B cell (primary cell): ENCODE data around the gene EXOC3L1. TPM values are rescaled to one million over a fixed set of nuclear protein-coding genes. Genes with fewer than 3 reads are reported as not detected.

ENCODE experiments used
- ATAC-seq: fragments of 200-7000 bp; cut with Tn5 transposase; one replicate; pipeline ENCODE4 v1.10.0; 2021; ENCODE audit warnings: low read depth, mild to moderate bottlenecking, moderate number of reproducible peaks, moderate library complexity
- CTCF ChIA-PET: fragments of 350-600 bp; sonication (Branson Sonifier 250); formaldehyde crosslinking; loops from one replicate; lab custom pipeline; 2021; ENCODE audit warnings: antibody characterized with exemption, inconsistent platforms; lab: Charles Lee
- POLR2A ChIA-PET: fragments of 350-600 bp; sonication (Branson Sonifier 250); formaldehyde crosslinking; loops from one replicate; lab custom pipeline; 2021; ENCODE audit warnings: antibody characterized with exemption; lab: Charles Lee
- DNase-seq: peaks from one replicate; pipeline ENCODE4 v3.0.0; 2013
- H2AFZ ChIP-seq: 2 replicates; pipeline ENCODE4 v1.6.1; 2012; ENCODE audit warnings: mild to moderate bottlenecking, low read depth, low read length; ENCODE audit not compliant: insufficient read depth, poor library complexity, severe bottlenecking
- H3K27ac ChIP-seq, 2 donors: 1 replicate in 1 of 2; 2 replicates in 1 of 2; pipeline ENCODE4 v1.5.1; 2012 to 2013; ENCODE audit warnings: low read length in 2 of 2, mild to moderate bottlenecking in 2 of 2, moderate library complexity in 1 of 2
- H3K27me3 ChIP-seq, 4 experiments: fragments of 200-600 bp in 1 of 4; sonication (generic) in 1 of 4; replicated peaks in 1 of 4; 1 replicate in 2 of 4; 2 replicates in 2 of 4; pipeline versions ENCODE4 v1.6.1 to v1.7.0; 2013 to 2016; ENCODE audit warnings: low read length in 3 of 4, mild to moderate bottlenecking in 2 of 4, mixed read lengths in 1 of 4, moderate library complexity in 1 of 4; ENCODE audit not compliant: insufficient read depth in 4 of 4, control insufficient read depth in 3 of 4; ENCODE audit errors: control extremely low read depth in 1 of 4
- H3K36me3 ChIP-seq, 2 experiments: replicated peaks in 1 of 2; 1 replicate in 1 of 2; 2 replicates in 1 of 2; pipeline versions ENCODE4 v1.6.1 to v1.7.1; 2013; ENCODE audit warnings: low read length in 1 of 2; ENCODE audit not compliant: insufficient read depth in 2 of 2, control insufficient read depth in 1 of 2; ENCODE audit errors: control extremely low read depth in 1 of 2, extremely low read depth in 1 of 2
- H3K4me1 ChIP-seq, 2 donors: fragments of 200-600 bp in 1 of 2; sonication (generic) in 1 of 2; 1 replicate in 1 of 2; 2 replicates in 1 of 2; pipeline versions ENCODE4 v1.5.1 to v1.6.1; 2013 to 2017; ENCODE audit warnings: low read length in 2 of 2; ENCODE audit not compliant: control insufficient read depth in 2 of 2, insufficient read depth in 2 of 2
- H3K4me2 ChIP-seq: replicated peaks from 2 replicates; pipeline ENCODE3; 2012; ENCODE audit warnings: mild to moderate bottlenecking, low read depth, low read length; ENCODE audit not compliant: poor library complexity, severe bottlenecking
- H3K4me3 ChIP-seq, 5 experiments: fragments of 200-600 bp in 1 of 5; sonication (generic) in 1 of 5; 1 replicate in 3 of 5; 2 replicates in 2 of 5; pipeline versions ENCODE4 v1.5.1 to v1.7.0; 2011 to 2016; ENCODE audit warnings: low read length in 4 of 5, mild to moderate bottlenecking in 4 of 5, low read depth in 2 of 5, control low read depth in 1 of 5, moderate library complexity in 1 of 5; ENCODE audit not compliant: insufficient read depth in 1 of 5; ENCODE audit errors: control extremely low read depth in 1 of 5, extremely low read depth in 1 of 5
- H3K79me2 ChIP-seq: fragments of 200-600 bp; sonication (generic); one replicate; pipeline ENCODE4 v1.6.0; 2016; ENCODE audit warnings: low read length; ENCODE audit not compliant: control insufficient read depth, insufficient read depth
- H3K9ac ChIP-seq: fragments of 200-600 bp; sonication (generic); 2 replicates; pipeline ENCODE4 v1.6.1; 2017; ENCODE audit warnings: mild to moderate bottlenecking, low read length, moderate library complexity
- H3K9me3 ChIP-seq, 3 donors: one replicate each; pipeline versions ENCODE4 v1.6.1 to v1.7.1; 2013; ENCODE audit warnings: low read length in 2 of 3; ENCODE audit not compliant: control insufficient read depth in 2 of 3, insufficient read depth in 1 of 3; ENCODE audit errors: control extremely low read depth in 1 of 3
- H4K20me1 ChIP-seq: 2 replicates; pipeline ENCODE4 v1.6.0; 2012; ENCODE audit warnings: mild to moderate bottlenecking, low read length; ENCODE audit not compliant: insufficient read depth, control insufficient read depth, poor library complexity, severe bottlenecking
- H3K27ac Mint-ChIP-seq: one replicate; pipeline ENCODE4 v1.8.0; 2021; ENCODE audit warnings: mixed read lengths
- H3K27me3 Mint-ChIP-seq: one replicate; pipeline ENCODE4 v1.8.0; 2021; ENCODE audit warnings: mixed read lengths
- H3K4me1 Mint-ChIP-seq: one replicate; pipeline ENCODE4 v1.8.0; 2021; ENCODE audit warnings: mixed read lengths
- H3K4me3 Mint-ChIP-seq: one replicate; pipeline ENCODE4 v1.8.0; 2021; ENCODE audit warnings: mixed read lengths
- H3K9me3 Mint-ChIP-seq: one replicate; pipeline ENCODE4 v1.8.0; 2022; ENCODE audit warnings: mixed read lengths; ENCODE audit not compliant: insufficient read depth
- CTCF ChIP-seq: fragments of 200-600 bp; IDR thresholded peaks from one replicate; pipeline ENCODE4 v1.8.0; 2022; ENCODE audit warnings: antibody characterized with exemption, mild to moderate bottlenecking
- EZH2 ChIP-seq: IDR thresholded peaks from 2 replicates; pipeline ENCODE4 v1.6.1; 2012; ENCODE audit warnings: borderline replicate concordance, low read depth, mild to moderate bottlenecking, moderate library complexity, low read length; ENCODE audit not compliant: insufficient read depth, poor library complexity, severe bottlenecking
- WGBS: methylation state at CpG from one replicate; pipeline ENCODE4 v1.1.5; 2013; ENCODE audit warnings: missing lambda C conversion rate; ENCODE audit not compliant: insufficient coverage; 5-methylcytosine and 5-hydroxymethylcytosine counted together
- intact Hi-C: fragments of 100-400 bp; cut with micrococcal nuclease; formaldehyde crosslinking; loops from one replicate; pipeline ENCODE4 v1.10.0; 2022
- polyA plus RNA-seq: library from polyadenylated mRNA; depleted of rRNA; stranded (reverse); fragments of >200 nt; gene quantifications from 2 replicates; pipeline ENCODE4 v1.2.3, GENCODE V29; 2012
- total RNA-seq, 2 donors: library from RNA; stranded (reverse); fragments of 120-200 nt in 1 of 2; gene quantifications; 1 replicate in 1 of 2; 2 replicates in 1 of 2; pipeline versions ENCODE4 v1.2.3 to v1.2.4, GENCODE V29; 2013 to 2022

The EXOC3L1 gene
- total and polyA plus RNA-seq, 2 donors (not counting 1 experiment from before 2014, with no cell fraction given), result not detected

DNA sequence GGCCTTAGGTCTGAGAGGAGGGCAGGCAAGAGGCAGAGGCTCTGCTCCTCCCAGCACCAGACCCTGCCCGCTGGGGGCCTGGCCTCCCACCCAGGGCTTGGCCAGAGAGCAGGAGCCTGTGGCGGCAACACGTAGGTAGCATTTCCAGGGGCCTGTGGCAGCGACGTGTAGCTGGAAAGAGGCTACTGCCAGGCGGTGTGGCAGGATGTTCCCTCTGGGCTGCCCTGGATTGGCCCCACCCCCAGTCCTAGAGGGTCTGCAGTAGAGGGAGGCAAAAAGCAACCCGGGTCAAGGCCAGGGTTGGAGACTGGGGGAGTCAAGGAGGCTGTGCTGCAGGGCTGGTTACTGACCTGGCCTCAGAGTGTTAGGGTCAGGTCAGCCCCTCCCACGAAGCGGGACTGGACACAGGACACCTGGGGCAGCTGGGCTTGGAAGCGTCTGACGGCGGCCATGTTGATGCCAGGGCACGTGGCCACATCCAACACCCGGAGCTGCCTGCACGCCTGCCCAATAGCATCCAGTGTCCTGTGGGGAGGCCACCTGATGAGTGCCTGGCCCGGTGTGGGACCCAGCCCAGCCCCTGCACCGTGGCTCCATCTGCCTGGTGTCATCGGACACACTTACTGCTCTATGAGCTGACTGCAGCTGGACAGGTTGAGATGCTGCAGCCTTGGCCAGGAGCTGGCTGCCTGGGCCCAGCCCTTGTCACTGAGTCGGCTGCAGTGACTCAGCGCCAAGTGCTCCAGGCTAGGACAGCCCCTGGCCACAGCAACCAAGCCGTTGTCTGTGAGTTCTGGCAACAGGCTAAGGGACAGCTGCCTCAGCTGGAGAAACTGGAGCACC is 17.5 kb upstream of the EXOC3L1 start:
- H2AFZ ChIP-seq, result no peak overlapping the region
- H3K4me1 Mint-ChIP-seq, result no peaks in the 10 kb centered on the region
- H3K36me3 ChIP-seq, result peaks cover 0 to 11% of the 10 kb centered on the region in 2 experiments
- H3K79me2 ChIP-seq, result no peaks in the 10 kb centered on the region
- ChIA-PET POLR2A (no interaction called here), CTCF (interaction anchor here (1.2 kb wide), 1 partner anchor 10 kb away, joined by 3 read pairs; no protein-coding TSS in a partner anchor)
- no peaks in the 10 kb centered on the region for H3K9me3 ChIP-seq
- DNase-seq (no peak), ATAC-seq (no peak)
- no peaks in the 10 kb centered on the region for H3K27me3 Mint-ChIP-seq
- H3K4me3 ChIP-seq, result no peak overlapping the region
- no peak overlapping the region for H3K27ac Mint-ChIP-seq
- H4K20me1 ChIP-seq, result no peaks in the 10 kb centered on the region
- TF ChIP-seq CTCF (no peak), EZH2 (no peak)
- H3K27ac ChIP-seq, result no peak overlapping the region
- WGBS, result 95% methylated on average over 21 of the region's 21 CpGs
- H3K4me3 Mint-ChIP-seq, result no peak overlapping the region
- intact Hi-C loops, result no loop called here
- no peaks in the 10 kb centered on the region for H3K4me1 ChIP-seq
- H3K9me3 Mint-ChIP-seq, result no peaks in the 10 kb centered on the region
- no peaks in the 10 kb centered on the region for H3K27me3 ChIP-seq
- no peak overlapping the region for H3K9ac ChIP-seq
- H3K4me2 ChIP-seq, result no peak overlapping the region

GRCh38 chr16:67206838-67207248 is 16.9 kb upstream of the EXOC3L1 start:
- CTCF ChIA-PET, result no interaction called here
- no peak overlapping the region for H3K27ac Mint-ChIP-seq

More at GRCh38 chr16:67206838-67207248, 16.9 kb upstream of the EXOC3L1 start:
- no peaks in the 10 kb centered on the region for H3K27me3 Mint-ChIP-seq
- no peak for DNase-seq
- H4K20me1 ChIP-seq, result no peaks in the 10 kb centered on the region
- intact Hi-C loops, result no loop called here
- no peak overlapping the region for H3K4me3 Mint-ChIP-seq
- no peak overlapping the region for H3K27ac ChIP-seq
- H3K9me3 ChIP-seq, result no peaks in the 10 kb centered on the region
- POLR2A ChIA-PET, result no interaction called here
- no peaks in the 10 kb centered on the region for H3K79me2 ChIP-seq
- H3K4me1 Mint-ChIP-seq, result no peaks in the 10 kb centered on the region
- no peak overlapping the region for H3K9ac ChIP-seq
- H3K9me3 Mint-ChIP-seq, result no peaks in the 10 kb centered on the region
- no peaks in the 10 kb centered on the region for H3K4me1 ChIP-seq
- ATAC-seq, result no peak
- H2AFZ ChIP-seq, result no peak overlapping the region
- 100% methylated on average over 3 of the region's 3 CpGs for WGBS
- no peak overlapping the region for H3K4me2 ChIP-seq
- peaks cover 0 to 16% of the 10 kb centered on the region in 2 experiments for H3K36me3 ChIP-seq
- no peak overlapping the region for H3K4me3 ChIP-seq
- no peaks in the 10 kb centered on the region for H3K27me3 ChIP-seq
- no peak for TF ChIP-seq EZH2
- TF ChIP-seq CTCF, result no peak
